ENCODE data around the gene KIF4B. TPM values are rescaled to one million over a fixed set of nuclear protein-coding genes. Genes with fewer than 3 reads are reported as not detected.

The KIF4B gene
- total and polyA plus RNA-seq, 2 of the 13 experiments (the other 11 are each of a cell fraction or from before 2014, with no cell fraction given): 0.04 TPM; not detected in 1

DNA sequence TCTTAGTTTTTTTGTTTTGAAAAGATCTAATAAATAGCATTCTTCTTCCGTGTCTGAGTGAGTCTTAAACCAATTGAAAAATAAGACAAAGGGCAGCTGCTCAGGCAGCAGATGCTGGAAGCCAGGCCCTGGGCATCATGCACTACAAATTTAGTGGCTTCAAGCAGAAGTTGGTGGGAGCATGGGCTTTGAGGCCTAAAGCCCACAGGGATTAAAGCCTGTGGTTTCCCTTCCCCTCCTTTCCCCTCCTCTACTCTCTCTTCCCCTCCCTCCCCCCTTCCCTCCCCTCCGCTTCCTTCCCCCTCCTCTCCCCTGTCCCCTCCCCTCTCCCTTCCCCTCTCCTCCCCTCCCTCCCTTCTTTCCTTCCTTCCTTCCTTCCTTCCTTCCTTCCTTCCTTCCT, 20.1 kb upstream of the KIF4B start (continued):
- TF ChIP-seq, protein P1, sequence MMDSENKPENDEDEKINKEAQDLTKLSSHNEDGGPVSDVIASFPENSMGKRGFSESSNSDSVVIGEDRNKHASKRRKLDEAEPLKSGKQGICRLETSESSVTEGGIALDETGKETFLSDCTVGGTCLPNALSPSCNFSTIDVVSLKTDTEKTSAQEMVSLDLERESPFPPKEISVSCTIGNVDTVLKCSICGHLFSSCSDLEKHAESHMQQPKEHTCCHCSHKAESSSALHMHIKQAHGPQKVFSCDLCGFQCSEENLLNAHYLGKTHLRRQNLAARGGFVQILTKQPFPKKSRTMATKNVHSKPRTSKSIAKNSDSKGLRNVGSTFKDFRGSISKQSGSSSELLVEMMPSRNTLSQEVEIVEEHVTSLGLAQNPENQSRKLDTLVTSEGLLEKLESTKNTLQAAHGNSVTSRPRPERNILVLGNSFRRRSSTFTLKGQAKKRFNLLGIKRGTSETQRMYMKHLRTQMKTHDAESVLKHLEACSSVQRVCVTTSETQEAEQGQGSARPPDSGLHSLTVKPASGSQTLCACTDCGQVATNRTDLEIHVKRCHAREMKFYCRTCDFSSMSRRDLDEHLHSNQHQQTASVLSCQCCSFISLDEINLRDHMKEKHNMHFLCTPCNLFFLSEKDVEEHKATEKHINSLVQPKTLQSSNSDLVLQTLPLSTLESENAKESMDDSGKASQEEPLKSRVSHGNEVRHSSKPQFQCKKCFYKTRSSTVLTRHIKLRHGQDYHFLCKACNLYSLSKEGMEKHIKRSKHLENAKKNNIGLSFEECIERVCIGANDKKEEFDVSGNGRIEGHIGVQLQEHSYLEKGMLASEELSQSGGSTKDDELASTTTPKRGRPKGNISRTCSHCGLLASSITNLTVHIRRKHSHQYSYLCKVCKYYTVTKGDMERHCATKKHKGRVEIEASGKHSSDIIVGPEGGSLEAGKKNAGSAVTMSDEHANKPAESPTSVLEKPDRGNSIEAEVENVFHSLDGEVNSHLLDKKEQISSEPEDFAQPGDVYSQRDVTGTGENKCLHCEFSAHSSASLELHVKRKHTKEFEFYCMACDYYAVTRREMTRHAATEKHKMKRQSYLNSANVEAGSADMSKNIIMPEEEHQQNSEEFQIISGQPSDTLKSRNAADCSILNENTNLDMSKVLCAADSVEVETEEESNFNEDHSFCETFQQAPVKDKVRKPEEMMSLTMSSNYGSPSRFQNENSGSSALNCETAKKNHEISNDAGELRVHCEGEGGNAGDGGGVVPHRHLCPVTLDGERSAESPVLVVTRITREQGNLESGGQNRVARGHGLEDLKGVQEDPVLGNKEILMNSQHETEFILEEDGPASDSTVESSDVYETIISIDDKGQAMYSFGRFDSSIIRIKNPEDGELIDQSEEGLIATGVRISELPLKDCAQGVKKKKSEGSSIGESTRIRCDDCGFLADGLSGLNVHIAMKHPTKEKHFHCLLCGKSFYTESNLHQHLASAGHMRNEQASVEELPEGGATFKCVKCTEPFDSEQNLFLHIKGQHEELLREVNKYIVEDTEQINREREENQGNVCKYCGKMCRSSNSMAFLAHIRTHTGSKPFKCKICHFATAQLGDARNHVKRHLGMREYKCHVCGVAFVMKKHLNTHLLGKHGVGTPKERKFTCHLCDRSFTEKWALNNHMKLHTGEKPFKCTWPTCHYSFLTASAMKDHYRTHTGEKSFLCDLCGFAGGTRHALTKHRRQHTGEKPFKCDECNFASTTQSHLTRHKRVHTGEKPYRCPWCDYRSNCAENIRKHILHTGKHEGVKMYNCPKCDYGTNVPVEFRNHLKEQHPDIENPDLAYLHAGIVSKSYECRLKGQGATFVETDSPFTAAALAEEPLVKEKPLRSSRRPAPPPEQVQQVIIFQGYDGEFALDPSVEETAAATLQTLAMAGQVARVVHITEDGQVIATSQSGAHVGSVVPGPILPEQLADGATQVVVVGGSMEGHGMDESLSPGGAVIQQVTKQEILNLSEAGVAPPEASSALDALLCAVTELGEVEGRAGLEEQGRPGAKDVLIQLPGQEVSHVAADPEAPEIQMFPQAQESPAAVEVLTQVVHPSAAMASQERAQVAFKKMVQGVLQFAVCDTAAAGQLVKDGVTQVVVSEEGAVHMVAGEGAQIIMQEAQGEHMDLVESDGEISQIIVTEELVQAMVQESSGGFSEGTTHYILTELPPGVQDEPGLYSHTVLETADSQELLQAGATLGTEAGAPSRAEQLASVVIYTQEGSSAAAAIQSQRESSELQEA (CRISPR knock-in tag; IDR thresholded peaks at IDR 0.05; ENCODE audit: not compliant biosample characterization): no peak
- TF ChIP-seq, protein P2, sequence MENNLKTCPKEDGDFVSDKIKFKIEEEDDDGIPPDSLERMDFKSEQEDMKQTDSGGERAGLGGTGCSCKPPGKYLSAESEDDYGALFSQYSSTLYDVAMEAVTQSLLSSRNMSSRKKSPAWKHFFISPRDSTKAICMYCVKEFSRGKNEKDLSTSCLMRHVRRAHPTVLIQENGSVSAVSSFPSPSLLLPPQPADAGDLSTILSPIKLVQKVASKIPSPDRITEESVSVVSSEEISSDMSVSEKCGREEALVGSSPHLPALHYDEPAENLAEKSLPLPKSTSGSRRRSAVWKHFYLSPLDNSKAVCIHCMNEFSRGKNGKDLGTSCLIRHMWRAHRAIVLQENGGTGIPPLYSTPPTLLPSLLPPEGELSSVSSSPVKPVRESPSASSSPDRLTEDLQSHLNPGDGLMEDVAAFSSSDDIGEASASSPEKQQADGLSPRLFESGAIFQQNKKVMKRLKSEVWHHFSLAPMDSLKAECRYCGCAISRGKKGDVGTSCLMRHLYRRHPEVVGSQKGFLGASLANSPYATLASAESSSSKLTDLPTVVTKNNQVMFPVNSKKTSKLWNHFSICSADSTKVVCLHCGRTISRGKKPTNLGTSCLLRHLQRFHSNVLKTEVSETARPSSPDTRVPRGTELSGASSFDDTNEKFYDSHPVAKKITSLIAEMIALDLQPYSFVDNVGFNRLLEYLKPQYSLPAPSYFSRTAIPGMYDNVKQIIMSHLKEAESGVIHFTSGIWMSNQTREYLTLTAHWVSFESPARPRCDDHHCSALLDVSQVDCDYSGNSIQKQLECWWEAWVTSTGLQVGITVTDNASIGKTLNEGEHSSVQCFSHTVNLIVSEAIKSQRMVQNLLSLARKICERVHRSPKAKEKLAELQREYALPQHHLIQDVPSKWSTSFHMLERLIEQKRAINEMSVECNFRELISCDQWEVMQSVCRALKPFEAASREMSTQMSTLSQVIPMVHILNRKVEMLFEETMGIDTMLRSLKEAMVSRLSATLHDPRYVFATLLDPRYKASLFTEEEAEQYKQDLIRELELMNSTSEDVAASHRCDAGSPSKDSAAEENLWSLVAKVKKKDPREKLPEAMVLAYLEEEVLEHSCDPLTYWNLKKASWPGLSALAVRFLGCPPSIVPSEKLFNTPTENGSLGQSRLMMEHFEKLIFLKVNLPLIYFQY (CRISPR knock-in tag; IDR thresholded peaks at IDR 0.05; ENCODE audit: borderline replicate concordance): no peak
- no peak for TF ChIP-seq JARID2 (CRISPR knock-in tag; IDR thresholded peaks at IDR 0.05; ENCODE audit: insufficient replicate concordance)
- no peak for TF ChIP-seq MTA3 (CRISPR knock-in tag; IDR thresholded peaks at IDR 0.05)
- TF ChIP-seq ZFP36L1 (CRISPR knock-in tag; IDR thresholded peaks at IDR 0.05): no peak
- TF ChIP-seq ZSCAN21 (CRISPR knock-in tag; IDR thresholded peaks at IDR 0.05; ENCODE audit: borderline replicate concordance): no peak
- TF ChIP-seq, protein P3, sequence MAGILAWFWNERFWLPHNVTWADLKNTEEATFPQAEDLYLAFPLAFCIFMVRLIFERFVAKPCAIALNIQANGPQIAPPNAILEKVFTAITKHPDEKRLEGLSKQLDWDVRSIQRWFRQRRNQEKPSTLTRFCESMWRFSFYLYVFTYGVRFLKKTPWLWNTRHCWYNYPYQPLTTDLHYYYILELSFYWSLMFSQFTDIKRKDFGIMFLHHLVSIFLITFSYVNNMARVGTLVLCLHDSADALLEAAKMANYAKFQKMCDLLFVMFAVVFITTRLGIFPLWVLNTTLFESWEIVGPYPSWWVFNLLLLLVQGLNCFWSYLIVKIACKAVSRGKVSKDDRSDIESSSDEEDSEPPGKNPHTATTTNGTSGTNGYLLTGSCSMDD (CRISPR knock-in tag; IDR thresholded peaks at IDR 0.05): no peak
- no peak for TF ChIP-seq TP53 (CRISPR knock-in tag; conservative IDR thresholded peaks at IDR 0.05)

Measured in HepG2 (cell line).